BJ (cell line): ENCODE data around the gene LYVE1. TPM values are rescaled to one million over a fixed set of nuclear protein-coding genes. Genes with fewer than 3 reads are reported as not detected.

ENCODE experiments used
- CTCF ChIA-PET: fragments of 350-600 bp; formaldehyde crosslinking; extraction: SDS; loops from one replicate; lab custom pipeline; 2021; ENCODE audit warnings: antibody characterized with exemption, inconsistent platforms; lab: Yijun Ruan, JAX
- POLR2A ChIA-PET: fragments of 300-600 bp; sonication (Branson Sonifier 250); formaldehyde crosslinking; extraction: SDS; loops from one replicate; lab custom pipeline; 2021; ENCODE audit warnings: antibody characterized with exemption; lab: Charles Lee
- DNase-seq: peaks from one replicate; pipeline ENCODE4 v3.0.0-alpha.2; 2011; ENCODE audit warnings: low read depth
- H3K27me3 ChIP-seq: 2 replicates; pipeline ENCODE4 v1.6.0; 2011; ENCODE audit warnings: low read length; ENCODE audit not compliant: control insufficient read depth, insufficient read depth
- H3K36me3 ChIP-seq: 2 replicates; pipeline ENCODE4 v1.5.1; 2011; ENCODE audit warnings: low read length; ENCODE audit not compliant: control insufficient read depth, insufficient read depth
- H3K4me3 ChIP-seq: 2 replicates; pipeline ENCODE4 v1.5.1; 2011; ENCODE audit warnings: low read depth, mild to moderate bottlenecking, control low read depth, low read length
- CTCF ChIP-seq: IDR thresholded peaks from 2 replicates; pipeline ENCODE4 v1.5.1; 2011; ENCODE audit warnings: low read depth, mild to moderate bottlenecking, control low read depth, inconsistent platforms, low read length, moderate library complexity; ENCODE audit not compliant: insufficient read depth
- polyA plus RNA-seq: library from polyadenylated mRNA; depleted of rRNA; stranded (reverse); fragments of >200 nt; gene quantifications from 2 replicates; pipeline ENCODE4 v1.2.3, GENCODE V29; 2011

LYVE1 gene
- polyA plus RNA-seq, 1 experiment, result 0.15 TPM

- H3K4me3 ChIP-seq, result no peak overlapping the region
- POLR2A ChIA-PET, result no interaction called here
- CTCF ChIA-PET, result interaction anchor here (0.9 to 1.5 kb wide), 2 partner anchors 19 to 140 kb away, joined by 4 read pairs; no protein-coding TSS in a partner anchor
- peaks cover 4% of the 10 kb centered on the region; the same call in 1 of the 2 replicates for H3K36me3 ChIP-seq
- no peaks in the 10 kb centered on the region for H3K27me3 ChIP-seq
- no peak for DNase-seq
- no peak for TF ChIP-seq CTCF
Observed at GRCh38 chr11:10587388-10587787, 18.9 kb upstream of the LYVE1 start.

GRCh38 chr11:10584071-10584501, 15.6 kb upstream of the LYVE1 start:
- no peaks in the 10 kb centered on the region for H3K27me3 ChIP-seq
- ChIA-PET POLR2A (no interaction called here), CTCF (interaction anchor here (0.6 to 1.8 kb wide), 4 partner anchors 13 to 269 kb away, joined by 3 to 7 read pairs (median 4); partner anchors contain the start of gene RNF141)
- H3K4me3 ChIP-seq, result no peak overlapping the region
- H3K36me3 ChIP-seq, result peaks cover 15% of the 10 kb centered on the region
- DNase-seq, result no peak
- no peak for TF ChIP-seq CTCF

GRCh38 chr11:10581481-10582019, 13.1 kb upstream of the LYVE1 start:
- ChIA-PET POLR2A (no interaction called here), CTCF (interaction anchor here (0.6 to 1.2 kb wide), 2 partner anchors 12 to 35 kb away, joined by 3 read pairs; no protein-coding TSS in a partner anchor)
- DNase-seq, result no peak
- no peak for TF ChIP-seq CTCF
- Histone ChIP-seq H3K36me3 (peaks cover 19% of the 10 kb centered on the region), H3K4me3 (no peak overlapping the region), H3K27me3 (no peaks in the 10 kb centered on the region)

GRCh38 chr11:10580623-10581022, 12.2 kb upstream of the LYVE1 start:
- H3K36me3 ChIP-seq, result peaks cover 26% of the 10 kb centered on the region
- no peaks in the 10 kb centered on the region for H3K27me3 ChIP-seq
- ChIA-PET CTCF (interaction anchor here (0.6 kb wide), 1 partner anchor 12 kb away, joined by 3 read pairs; no protein-coding TSS in a partner anchor), POLR2A (no interaction called here)
- no peak overlapping the region for H3K4me3 ChIP-seq
- DNase-seq, result no peak
- TF ChIP-seq CTCF, result no peak

- CTCF ChIA-PET, result interaction anchor here (0.7 to 0.9 kb wide), 2 partner anchors 8 to 12 kb away, joined by 3 to 4 read pairs; no protein-coding TSS in a partner anchor
- no peak overlapping the region for H3K4me3 ChIP-seq
- POLR2A ChIA-PET, result no interaction called here
- H3K27me3 ChIP-seq, result no peaks in the 10 kb centered on the region
- H3K36me3 ChIP-seq, result peaks cover 31% of the 10 kb centered on the region
- TF ChIP-seq CTCF, result no peak
- DNase-seq, result no peak
Observed at GRCh38 chr11:10579700-10580099, 11.2 kb upstream of the LYVE1 start.
